Neural crest cell (in vitro differentiated cells): ENCODE results near the gene GSS. TPM values are rescaled to one million over a fixed set of nuclear protein-coding genes. Genes with fewer than 3 reads are reported as not detected.

Experiments
- DNase-seq: peaks from one replicate; pipeline ENCODE4 v3.0.0; 2021; ENCODE audit warnings: low read depth, mixed read lengths, low spot score
- H3K27ac Mint-ChIP-seq: one replicate; pipeline ENCODE4 v1.8.0; 2021; ENCODE audit warnings: mild to moderate bottlenecking, mixed read lengths; ENCODE audit not compliant: unreplicated experiment
- H3K27me3 Mint-ChIP-seq: 2 replicates; pipeline ENCODE4 v1.8.0; 2021; ENCODE audit warnings: low read depth, mild to moderate bottlenecking, mixed read lengths
- H3K36me3 Mint-ChIP-seq: 2 replicates; pipeline ENCODE4 v1.8.0; 2021; ENCODE audit warnings: low read depth, mild to moderate bottlenecking, mixed read lengths
- H3K4me1 Mint-ChIP-seq: 2 replicates; pipeline ENCODE4 v1.8.0; 2021; ENCODE audit warnings: mixed read lengths
- H3K4me3 Mint-ChIP-seq: one replicate; pipeline ENCODE4 v1.8.0; 2021; ENCODE audit warnings: mild to moderate bottlenecking, mixed read lengths
- H3K9me3 Mint-ChIP-seq: 2 replicates; pipeline ENCODE4 v1.8.0; 2021; ENCODE audit warnings: mixed read lengths
- total RNA-seq: library from RNA; stranded (reverse); gene quantifications from 2 replicates; pipeline ENCODE4 v1.2.1, GENCODE V29; 2021
- TF ChIP-seq, protein P1 (sequence below): fragments of 200-600 bp; sonication (generic); conservative IDR thresholded peaks from 2 replicates; pipeline ENCODE4 v1.5.0; 2021; ENCODE audit warnings: antibody characterized with exemption, mild to moderate bottlenecking

Gene GSS
- total RNA-seq, 1 donor from 2014 or later: 78.8 TPM

DNA sequence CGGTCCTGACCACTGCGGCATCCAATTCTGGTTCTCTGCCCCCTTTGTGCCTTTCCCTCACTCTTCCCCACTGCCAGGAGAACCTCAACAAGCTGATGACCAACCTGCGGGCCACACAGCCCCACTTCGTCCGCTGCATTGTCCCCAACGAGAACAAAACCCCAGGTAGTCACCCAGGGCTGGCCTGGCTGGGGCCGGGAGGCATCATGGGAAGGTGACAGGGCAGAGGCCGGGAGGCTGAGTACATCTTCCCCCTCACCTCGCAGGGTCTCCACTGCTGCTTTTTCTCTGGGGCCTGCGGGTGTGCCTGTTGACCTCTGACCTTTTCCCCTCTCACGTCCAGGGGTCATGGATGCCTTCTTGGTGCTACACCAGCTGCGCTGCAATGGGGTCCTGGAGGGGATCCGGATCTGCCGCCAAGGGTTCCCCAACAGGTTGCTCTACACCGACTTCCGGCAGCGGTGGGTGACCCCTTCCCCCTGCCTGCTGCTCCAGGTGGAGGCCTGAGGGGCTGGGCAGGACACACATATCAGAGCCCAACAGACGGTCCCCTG is 35.1 kb upstream of the GSS start:
- Mint-ChIP-seq H3K27ac (peak overlapping the region; percentile 81), H3K4me3 (peak overlapping the region; percentile 0), H3K9me3 (no peaks in the 10 kb centered on the region), H3K27me3 (peaks cover 7% of the 10 kb centered on the region), H3K36me3 (peaks cover 3% of the 10 kb centered on the region), H3K4me1 (peaks cover 4% of the 10 kb centered on the region)
- TF ChIP-seq, protein P1, sequence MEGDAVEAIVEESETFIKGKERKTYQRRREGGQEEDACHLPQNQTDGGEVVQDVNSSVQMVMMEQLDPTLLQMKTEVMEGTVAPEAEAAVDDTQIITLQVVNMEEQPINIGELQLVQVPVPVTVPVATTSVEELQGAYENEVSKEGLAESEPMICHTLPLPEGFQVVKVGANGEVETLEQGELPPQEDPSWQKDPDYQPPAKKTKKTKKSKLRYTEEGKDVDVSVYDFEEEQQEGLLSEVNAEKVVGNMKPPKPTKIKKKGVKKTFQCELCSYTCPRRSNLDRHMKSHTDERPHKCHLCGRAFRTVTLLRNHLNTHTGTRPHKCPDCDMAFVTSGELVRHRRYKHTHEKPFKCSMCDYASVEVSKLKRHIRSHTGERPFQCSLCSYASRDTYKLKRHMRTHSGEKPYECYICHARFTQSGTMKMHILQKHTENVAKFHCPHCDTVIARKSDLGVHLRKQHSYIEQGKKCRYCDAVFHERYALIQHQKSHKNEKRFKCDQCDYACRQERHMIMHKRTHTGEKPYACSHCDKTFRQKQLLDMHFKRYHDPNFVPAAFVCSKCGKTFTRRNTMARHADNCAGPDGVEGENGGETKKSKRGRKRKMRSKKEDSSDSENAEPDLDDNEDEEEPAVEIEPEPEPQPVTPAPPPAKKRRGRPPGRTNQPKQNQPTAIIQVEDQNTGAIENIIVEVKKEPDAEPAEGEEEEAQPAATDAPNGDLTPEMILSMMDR: no peak
- no peak for DNase-seq

DNA sequence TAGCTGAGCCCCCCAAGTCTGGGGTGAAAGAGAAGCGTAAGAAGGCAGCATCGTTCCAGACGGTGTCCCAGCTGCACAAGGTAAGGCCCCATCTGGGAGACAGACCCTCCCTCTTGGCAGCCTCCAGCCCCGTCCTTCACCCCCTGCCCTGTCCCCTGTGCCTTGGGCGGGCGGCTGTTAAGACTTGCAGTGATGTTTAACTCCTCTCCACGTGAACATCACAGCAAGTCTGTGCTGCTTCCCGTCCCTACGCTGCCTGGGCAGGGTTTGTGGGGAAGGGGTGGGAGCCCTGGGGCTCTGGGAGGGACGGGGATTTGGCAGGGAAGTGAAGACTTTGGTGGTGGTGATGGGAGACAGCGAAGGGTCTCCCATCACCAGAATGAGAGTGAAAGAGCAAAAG is 34.6 kb upstream of the GSS start:
- Mint-ChIP-seq H3K4me3 (no peak overlapping the region), H3K27ac (no peak overlapping the region), H3K9me3 (no peaks in the 10 kb centered on the region), H3K27me3 (peaks cover 12% of the 10 kb centered on the region), H3K4me1 (peaks cover 5% of the 10 kb centered on the region), H3K36me3 (peaks cover 3% of the 10 kb centered on the region)
- TF ChIP-seq, protein P1: no peak
- DNase-seq: no peak

DNA sequence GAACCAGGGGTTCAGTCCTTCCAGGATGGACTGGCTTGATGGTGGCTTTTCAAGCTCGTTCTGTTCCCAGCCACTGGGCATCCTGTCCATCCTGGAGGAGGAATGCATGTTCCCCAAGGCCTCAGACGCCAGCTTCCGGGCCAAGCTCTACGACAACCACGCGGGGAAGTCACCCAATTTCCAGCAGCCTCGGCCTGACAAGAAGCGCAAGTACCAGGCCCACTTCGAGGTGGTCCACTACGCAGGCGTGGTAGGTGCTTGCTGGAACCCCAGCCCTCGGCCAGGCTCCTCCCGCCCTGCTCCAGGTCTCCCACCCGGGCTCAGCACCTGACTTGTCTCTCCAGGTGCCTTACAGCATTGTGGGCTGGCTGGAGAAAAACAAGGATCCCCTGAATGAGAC is 34.1 kb upstream of the GSS start:
- Mint-ChIP-seq H3K36me3 (peaks cover 3% of the 10 kb centered on the region), H3K4me3 (no peak overlapping the region), H3K4me1 (peaks cover 8% of the 10 kb centered on the region), H3K27ac (no peak overlapping the region), H3K9me3 (no peaks in the 10 kb centered on the region), H3K27me3 (peaks cover 15% of the 10 kb centered on the region)
- TF ChIP-seq, protein P1: no peak
- DNase-seq: no peak

DNA sequence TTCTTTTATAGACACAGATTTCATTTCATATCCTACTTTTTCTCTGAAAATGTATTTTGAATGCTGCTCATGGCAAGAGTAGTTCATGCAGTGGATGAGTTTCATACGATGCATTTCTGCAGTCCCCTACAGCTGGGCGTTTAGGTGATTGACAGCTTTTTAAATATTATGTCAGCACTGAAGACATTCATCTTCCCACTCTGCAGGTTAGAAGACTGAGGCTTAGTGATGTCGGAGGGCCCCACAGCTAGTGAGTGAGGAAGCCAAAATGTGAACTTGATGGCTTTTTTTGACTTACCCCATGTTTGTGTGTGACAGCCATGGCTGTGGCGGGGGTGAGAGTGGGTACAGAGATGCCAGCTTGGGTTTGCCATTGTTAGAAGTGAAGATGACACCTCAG is 33.5 kb upstream of the GSS start:
- Mint-ChIP-seq H3K9me3 (no peaks in the 10 kb centered on the region), H3K36me3 (peaks cover 3% of the 10 kb centered on the region), H3K4me3 (peak overlapping the region; percentile 0), H3K4me1 (peaks cover 9% of the 10 kb centered on the region), H3K27ac (no peak overlapping the region), H3K27me3 (peaks cover 16% of the 10 kb centered on the region)
- DNase-seq: no peak
- TF ChIP-seq, protein P1: no peak

DNA sequence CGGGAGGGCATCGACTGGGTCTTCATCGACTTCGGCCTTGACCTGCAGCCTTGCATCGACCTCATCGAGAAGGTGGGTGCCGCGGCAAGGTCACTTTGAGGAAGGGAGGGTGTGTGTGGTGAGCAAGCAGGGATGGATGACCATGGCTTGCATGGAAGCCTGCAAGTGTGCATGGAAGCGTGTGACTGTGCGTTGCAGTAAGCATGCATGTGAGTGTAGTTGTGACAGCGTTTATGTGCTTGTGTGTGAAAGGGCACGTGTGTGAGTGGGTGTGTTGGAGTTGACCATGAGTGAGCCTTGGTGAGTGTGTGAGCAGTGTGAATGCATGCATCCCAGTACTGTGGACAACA is 32.6 kb upstream of the GSS start:
- Mint-ChIP-seq H3K4me3 (peak overlapping the region; percentile 0), H3K9me3 (no peaks in the 10 kb centered on the region), H3K36me3 (peaks cover 3% of the 10 kb centered on the region), H3K27ac (no peak overlapping the region), H3K4me1 (peaks cover 13% of the 10 kb centered on the region), H3K27me3 (peaks cover 26% of the 10 kb centered on the region)
- DNase-seq: no peak
- TF ChIP-seq, protein P1: no peak
